Measurements from ENCODE around the gene BCL2L13.
A peak's percentile ranks its signal among the peaks of the same experiment; 100 is the strongest.

Gene BCL2L13

GRCh38 chr22:17612057-17612456 lies 26.5 kb upstream of the BCL2L13 start:
- no peaks in the 10 kb centered on the region for H3K27me3 ChIP-seq (ENCODE audit: insufficient read depth, low read depth, severe bottlenecking)
- TF ChIP-seq CTCF (IDR thresholded peaks at IDR 0.05; ENCODE audit: low read depth, low read length): no peak
- no peak overlapping the region for H3K27ac ChIP-seq
- H3K9me3 ChIP-seq (ENCODE audit: severe bottlenecking): no peaks in the 10 kb centered on the region
- H3K4me3 ChIP-seq (ENCODE audit: low read depth, low read length): no peak overlapping the region
- DNase-seq: no peak
- H3K36me3 ChIP-seq: peaks cover 50% of the 10 kb centered on the region

GRCh38 chr22:17613280-17613679 lies 25.3 kb upstream of the BCL2L13 start:
- Histone ChIP-seq H3K9me3 (ENCODE audit: severe bottlenecking) (no peaks in the 10 kb centered on the region), H3K27ac (peak overlapping the region; percentile 79), H3K4me3 (ENCODE audit: low read depth, low read length) (peak overlapping the region; percentile 26), H3K27me3 (ENCODE audit: insufficient read depth, low read depth, severe bottlenecking) (no peaks in the 10 kb centered on the region), H3K36me3 (peaks cover 55% of the 10 kb centered on the region)
- DNase-seq: no peak
- TF ChIP-seq CTCF (IDR thresholded peaks at IDR 0.05; ENCODE audit: low read depth, low read length): no peak

DNA sequence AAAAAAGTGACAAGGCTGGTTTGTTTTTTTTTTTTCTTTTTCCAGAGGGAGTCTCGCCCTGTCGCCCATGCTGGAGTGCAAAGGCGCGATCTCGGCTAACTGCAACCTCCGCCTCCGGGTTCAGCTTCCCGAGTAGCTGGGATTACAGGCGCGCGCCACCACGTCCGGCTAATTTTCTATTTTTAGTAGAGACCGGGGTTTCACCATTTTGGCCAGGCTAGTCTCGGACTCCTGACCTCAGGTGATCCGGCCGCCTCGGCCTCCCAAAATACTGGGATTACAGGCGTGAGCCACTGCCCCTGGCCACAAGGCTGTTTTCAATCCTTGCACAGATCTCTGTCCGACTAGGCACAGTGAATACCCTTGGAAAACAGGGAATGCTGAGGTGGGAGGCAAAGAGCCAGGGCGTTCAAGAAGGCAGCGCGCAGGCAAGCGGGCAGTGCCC lies 10.6 kb upstream of the BCL2L13 start:
- TF ChIP-seq CTCF (IDR thresholded peaks at IDR 0.05; ENCODE audit: low read depth, low read length): no peak
- Histone ChIP-seq H3K27me3 (ENCODE audit: insufficient read depth, low read depth, severe bottlenecking) (no peaks in the 10 kb centered on the region), H3K4me3 (ENCODE audit: low read depth, low read length) (peak overlapping the region; percentile 99), H3K36me3 (peaks cover 14% of the 10 kb centered on the region), H3K9me3 (ENCODE audit: severe bottlenecking) (no peaks in the 10 kb centered on the region), H3K27ac (peak overlapping the region; percentile 87)
- no peak for DNase-seq

DNA sequence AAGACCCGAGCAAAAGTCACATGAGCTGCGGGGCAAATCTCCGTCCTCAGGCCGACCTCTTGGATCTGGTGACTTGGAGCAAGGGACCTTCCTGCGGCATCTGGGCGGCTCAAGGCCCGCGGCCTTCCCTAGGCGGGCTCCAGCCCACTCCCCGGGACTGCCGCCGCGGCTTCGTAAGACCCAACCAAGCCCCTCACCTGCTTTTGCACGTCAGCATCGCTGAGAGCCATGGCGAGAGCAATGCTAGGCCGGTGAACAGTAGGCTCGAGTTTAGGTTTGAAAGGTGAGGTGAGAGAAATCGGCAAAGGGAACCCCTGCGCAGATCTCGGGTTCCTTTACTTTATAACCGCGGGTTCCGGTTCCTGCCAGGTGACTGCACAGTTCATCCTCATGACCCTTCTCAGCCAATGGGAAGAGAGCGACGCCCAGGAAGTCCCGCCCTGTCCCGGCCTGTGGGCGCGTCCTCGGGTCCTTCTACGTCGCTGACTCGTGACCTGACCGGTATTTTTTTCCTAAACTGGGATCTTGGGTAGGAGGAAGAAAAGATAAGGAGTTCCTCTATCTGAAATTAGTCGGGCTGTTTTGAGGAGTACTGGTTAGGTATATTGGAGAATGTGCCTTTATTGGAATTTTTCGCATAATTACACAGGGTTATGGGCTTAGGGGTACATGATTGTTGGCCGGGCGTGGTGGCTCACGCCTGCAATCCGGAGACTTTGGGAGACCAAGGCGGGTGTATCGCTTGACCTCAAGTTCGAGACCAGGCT lies 10.0 kb upstream of the BCL2L13 start, which contains the start of gene ATP6V1E1:
Gene ATP6V1E1, minus strand, starts transcription at position 344 of the 767 bp plus-strand sequence. Its CDS starts 114 bp downstream, at position 230.
- H3K4me3 ChIP-seq (ENCODE audit: low read depth, low read length): peak within 1 kb of the TSS; percentile 99
- no peaks in the 10 kb centered on the region for H3K27me3 ChIP-seq (ENCODE audit: insufficient read depth, low read depth, severe bottlenecking)
- peak; percentile 96 for DNase-seq
- H3K36me3 ChIP-seq: peaks cover 11% of the 10 kb centered on the region
- peak within 1 kb of the TSS; percentile 87 for H3K27ac ChIP-seq
- TF ChIP-seq CTCF (IDR thresholded peaks at IDR 0.05; ENCODE audit: low read depth, low read length): no peak
- H3K9me3 ChIP-seq (ENCODE audit: severe bottlenecking): no peaks in the 10 kb centered on the region

DNA sequence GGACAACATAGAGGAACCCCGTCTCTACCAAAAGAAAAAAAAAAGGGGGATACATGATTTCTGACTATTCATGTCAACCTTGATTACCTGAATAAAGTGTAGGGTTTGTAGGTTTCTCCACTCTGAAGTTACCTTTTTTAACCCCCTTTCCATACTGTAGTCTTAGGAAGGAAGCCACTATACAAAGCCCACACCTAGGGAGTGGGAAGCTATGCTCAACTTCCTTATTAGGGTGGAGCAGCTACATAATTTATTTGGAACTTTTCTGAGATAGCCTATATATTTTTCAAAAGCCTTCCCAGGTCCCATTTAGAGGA lies 9.4 kb upstream of the BCL2L13 start:
- Histone ChIP-seq H3K9me3 (ENCODE audit: severe bottlenecking) (no peaks in the 10 kb centered on the region), H3K27ac (peak overlapping the region; percentile 87), H3K4me3 (ENCODE audit: low read depth, low read length) (peak overlapping the region; percentile 99), H3K27me3 (ENCODE audit: insufficient read depth, low read depth, severe bottlenecking) (no peaks in the 10 kb centered on the region), H3K36me3 (peaks cover 9% of the 10 kb centered on the region)
- no peak for DNase-seq
- TF ChIP-seq CTCF (IDR thresholded peaks at IDR 0.05; ENCODE audit: low read depth, low read length): no peak

DNA sequence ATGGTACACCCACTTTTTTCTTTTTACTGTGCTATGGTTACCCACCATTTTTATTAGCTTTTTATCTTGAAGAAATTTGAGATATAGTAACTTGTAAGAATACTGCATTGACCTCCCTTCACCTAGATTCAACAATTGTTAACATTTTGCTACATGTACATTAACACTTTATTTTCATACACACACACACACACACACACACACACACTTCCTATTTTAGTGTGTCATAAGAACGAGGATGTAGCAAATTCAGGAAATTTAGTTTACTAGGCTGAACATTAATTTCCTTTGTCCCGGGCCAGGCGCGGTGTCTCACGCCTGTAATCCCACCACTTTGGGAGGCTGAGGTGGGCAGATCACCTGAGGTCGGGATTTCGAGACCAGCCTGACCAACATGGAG lies 8.9 kb upstream of the BCL2L13 start:
- Histone ChIP-seq H3K27ac (no peak overlapping the region; the same call in 1 of the 2 replicates), H3K27me3 (ENCODE audit: insufficient read depth, low read depth, severe bottlenecking) (no peaks in the 10 kb centered on the region), H3K36me3 (peaks cover 9% of the 10 kb centered on the region), H3K9me3 (ENCODE audit: severe bottlenecking) (no peaks in the 10 kb centered on the region), H3K4me3 (ENCODE audit: low read depth, low read length) (peak overlapping the region; percentile 99)
- no peak for TF ChIP-seq CTCF (IDR thresholded peaks at IDR 0.05; ENCODE audit: low read depth, low read length)
- DNase-seq: no peak
